K562 (cell line): ENCODE measurements around the gene PIKFYVE. TPM values are rescaled to one million over a fixed set of nuclear protein-coding genes. Genes with fewer than 3 reads are reported as not detected.

Experiments used
- ATAC-seq: fragments of 200-7000 bp; cut with Tn5 transposase; 3 replicates; pipeline ENCODE4 v1.9.1; 2020; ENCODE audit warnings: moderate library complexity
- BruUV-seq: library from RNA; stranded (reverse); fragments of 400-500 nt; replicated peaks from 2 replicates; lab custom pipeline; 2021; lab: Mats Ljungman, UMichigan
- CTCF ChIA-PET: fragments of 300-600 bp; formaldehyde crosslinking; extraction: SDS; loops from one replicate; lab custom pipeline; 2021; ENCODE audit warnings: low intra/inter-chr PET ratio; lab: Yijun Ruan, JAX
- POLR2A ChIA-PET: fragments of 300-600, 350-650 bp; sonication (Branson Sonifier 250); formaldehyde crosslinking; extraction: SDS; loops from one replicate; lab custom pipeline; 2021; ENCODE audit warnings: antibody characterized with exemption, inconsistent platforms; lab: Yijun Ruan, JAX
- DNase-seq, 4 experiments: peaks; one replicate each; pipeline versions ENCODE4 v3.0.0 to v3.0.0-alpha.2; 2011 to 2018; ENCODE audit warnings: low spot score in 3 of 4, mixed read lengths in 3 of 4; ENCODE audit errors: extremely low read depth in 1 of 4
- FAIRE-seq: peaks from 2 replicates; lab custom pipeline; 2011; peaks lifted over from hg19 to GRCh38; lab: Jason Lieb, UNC
- H2AFZ ChIP-seq: 2 replicates; pipeline ENCODE4 v1.6.0; 2011; ENCODE audit warnings: low read depth, low read length, control low read depth, inconsistent platforms
- H3K27ac ChIP-seq: fragments of 200-600 bp; 3 replicates; pipeline ENCODE4 v1.8.0; 2011; ENCODE audit warnings: low read depth, mild to moderate bottlenecking, control low read depth, inconsistent platforms, low read length, moderate library complexity, mixed read lengths; ENCODE audit errors: extremely low read depth
- H3K27me3 ChIP-seq, 2 experiments: fragments of 300-600 bp in 1 of 2; 2 replicates in 1 of 2; 3 replicates in 1 of 2; pipeline versions ENCODE4 v1.6.0 to v1.8.0; 2011; ENCODE audit warnings: inconsistent platforms in 2 of 2, low read length in 2 of 2, mild to moderate bottlenecking in 1 of 2, mixed read lengths in 1 of 2, moderate library complexity in 1 of 2; ENCODE audit not compliant: control insufficient read depth in 2 of 2, insufficient read depth in 2 of 2
- H3K36me3 ChIP-seq: fragments of 300-600 bp; 3 replicates; pipeline ENCODE4 v1.8.0; 2011; ENCODE audit warnings: mild to moderate bottlenecking, low read length, inconsistent platforms; ENCODE audit not compliant: control insufficient read depth, insufficient read depth
- H3K4me1 ChIP-seq, 2 experiments: fragments of 200-600 bp in 1 of 2; replicated peaks in 1 of 2; 2 replicates in 1 of 2; 3 replicates in 1 of 2; pipeline versions ENCODE4 v1.5.1 to v1.8.0; 2011; ENCODE audit warnings: inconsistent platforms in 2 of 2, low read length in 2 of 2, mild to moderate bottlenecking in 1 of 2, mixed read lengths in 1 of 2, moderate library complexity in 1 of 2; ENCODE audit not compliant: control insufficient read depth in 2 of 2, insufficient read depth in 2 of 2
- H3K4me2 ChIP-seq: 2 replicates; pipeline ENCODE4 v1.6.1; 2011; ENCODE audit warnings: low read length, control low read depth, inconsistent platforms, mixed read lengths; ENCODE audit not compliant: insufficient read depth
- H3K4me3 ChIP-seq: fragments of 200-600 bp; sonication (generic), shearing (Covaris generic); 2 replicates; pipeline ENCODE4 v1.5.1; 2016; ENCODE audit warnings: control low read depth, inconsistent platforms
- H3K79me2 ChIP-seq: fragments of 200-600 bp; 3 replicates; pipeline ENCODE4 v1.8.0; 2011; ENCODE audit warnings: low read length, inconsistent platforms; ENCODE audit not compliant: control insufficient read depth, insufficient read depth
- H3K9ac ChIP-seq, 2 experiments: 2 replicates each; pipeline versions ENCODE4 v1.6.0 to v1.6.1; 2011; ENCODE audit warnings: low read depth in 2 of 2, low read length in 2 of 2, control low read depth in 1 of 2, inconsistent platforms in 1 of 2, mild to moderate bottlenecking in 1 of 2, mixed read lengths in 1 of 2; ENCODE audit not compliant: insufficient read depth in 1 of 2
- H3K9me1 ChIP-seq: one replicate; pipeline ENCODE4 v1.6.0; 2011; ENCODE audit warnings: inconsistent platforms, mild to moderate bottlenecking, low read length, moderate library complexity; ENCODE audit not compliant: control insufficient read depth, insufficient read depth
- H3K9me3 ChIP-seq: replicated peaks from 2 replicates; pipeline ENCODE4 v1.5.1; 2011; ENCODE audit warnings: low read depth, low read length, inconsistent platforms; ENCODE audit not compliant: control insufficient read depth, insufficient read depth
- H4K20me1 ChIP-seq: replicated peaks from 2 replicates; pipeline ENCODE4 v1.6.1; 2011; ENCODE audit warnings: low read length, inconsistent platforms, mixed read lengths; ENCODE audit not compliant: control insufficient read depth, insufficient read depth
- ARID3A ChIP-seq: IDR thresholded peaks from 2 replicates; pipeline ENCODE4 v1.6.1; 2012; ENCODE audit warnings: low read depth, low read length, improper control_type of control experiment, borderline replicate concordance
- CC2D1A ChIP-seq: fragments of 450-650 bp; IDR thresholded peaks from 2 replicates; pipeline ENCODE4 v1.6.1; 2017; ENCODE audit warnings: mild to moderate bottlenecking
- E2F1 ChIP-seq: sonication (generic); formaldehyde crosslinking; IDR thresholded peaks from 2 replicates; pipeline ENCODE4 v1.8.1; 2023; ENCODE audit warnings: mild to moderate bottlenecking, missing genetic modification reagents, moderate library complexity
- HNRNPUL1 ChIP-seq: fragments of 200-400 bp; formaldehyde crosslinking; IDR thresholded peaks from 2 replicates; pipeline ENCODE4 v1.6.1; 2017; ENCODE audit warnings: low read length
- NFE2 ChIP-seq: IDR thresholded peaks from 2 replicates; pipeline ENCODE4 v1.6.1; 2014; ENCODE audit warnings: antibody characterized with exemption, low read depth
- NR2C2 ChIP-seq, 2 experiments: fragments of 200-800 bp in 1 of 2; sonication (Bioruptor generic) in 1 of 2; sonication (generic) in 1 of 2; formaldehyde crosslinking in 1 of 2; IDR thresholded peaks; 2 replicates each; pipeline versions ENCODE4 v1.6.1 to v1.8.0; 2016 to 2022; ENCODE audit warnings: mild to moderate bottlenecking in 1 of 2, missing compliant biosample characterization in 1 of 2, missing genetic modification characterization in 1 of 2, missing genetic modification reagents in 1 of 2
- SRSF3 ChIP-seq: fragments of 200-400 bp; formaldehyde crosslinking; IDR thresholded peaks from 2 replicates; pipeline ENCODE4 v1.6.1; 2016; ENCODE audit warnings: mild to moderate bottlenecking, low read length, moderate library complexity; ENCODE audit not compliant: insufficient read depth
- TRIM24 ChIP-seq, 2 experiments: fragments of 450-650 bp; IDR thresholded peaks; 2 replicates each; pipeline ENCODE4 v1.6.1; 2016
- ZNF695 ChIP-seq: fragments of 450-650 bp; formaldehyde crosslinking; IDR thresholded peaks from 2 replicates; pipeline ENCODE4 v1.4.0; 2020; ENCODE audit warnings: mild to moderate bottlenecking, moderate library complexity
- WGBS: fragments of 100-300 bp; shearing (Covaris generic); methylation state at CpG from one replicate; pipeline ENCODE4 v1.1.6; 2016; ENCODE audit warnings: low coverage, mixed read lengths; ENCODE audit not compliant: insufficient coverage; ENCODE audit errors: missing lambda C conversion rate; 5-methylcytosine and 5-hydroxymethylcytosine counted together
- in situ Hi-C: fragments of 300-500 bp; cut with MboI; formaldehyde crosslinking; loops from 4 replicates; pipeline ENCODE4 v1.15.0; 2018; ENCODE audit warnings: inconsistent platforms, mixed read lengths
- intact Hi-C: fragments of 100-400 bp; cut with micrococcal nuclease; formaldehyde crosslinking; loops from 2 replicates; pipeline ENCODE4 v1.14.2; 2022
- polyA plus RNA-seq, 8 experiments: library from polyadenylated mRNA; depleted of rRNA in 4 of 8; stranded (reverse) in 5 of 8; unstranded in 3 of 8; fragments of >200 nt; fragmentation: Nextera tagmentation in 2 of 8; fragmentation: Illumina TruSeq in 1 of 8; extraction: Ambion mirVana in 2 of 8; extraction: Trizol in 1 of 8; gene quantifications; 2 replicates each; pipeline versions ENCODE4 v1.2.1 to v1.2.3, GENCODE V29; 2011 to 2014; ENCODE audit warnings: inconsistent platforms in 1 of 8, missing spikeins in 1 of 8
- total RNA-seq, 7 experiments: library from RNA; depleted of rRNA in 6 of 7; stranded (reverse); fragments of >200 nt in 6 of 7; fragmentation: Illumina TruSeq in 2 of 7; extraction: Trizol in 2 of 7; gene quantifications; 2 replicates each; pipeline versions ENCODE4 v1.2.1 to v1.2.3, GENCODE V29; 2011 to 2021; ENCODE audit warnings: low replicate concordance in 1 of 7

Gene PIKFYVE
- total and polyA plus RNA-seq, 9 of the 15 experiments (the other 6 are each of a cell fraction or from before 2014, with no cell fraction given): 3.6 to 25.6 (median 16.7) TPM

- DNase-seq (no peak), ATAC-seq (peak; percentile 45), FAIRE-seq (peak; percentile 35)
- Histone ChIP-seq H3K27me3 (no peaks in the 10 kb centered on the region), H2AFZ (no peak overlapping the region), H3K36me3 (peaks cover 60% of the 10 kb centered on the region), H3K9me1 (no peaks in the 10 kb centered on the region), H3K9ac (no peak overlapping the region), H3K4me2 (no peak overlapping the region), H3K9me3 (no peaks in the 10 kb centered on the region), H3K79me2 (peaks cover 26% of the 10 kb centered on the region), H3K4me1 (peaks cover 3 to 7% of the 10 kb centered on the region in 2 experiments; a peak in 3 of 5 replicates), H4K20me1 (no peaks in the 10 kb centered on the region), H3K27ac (no peak overlapping the region), H3K4me3 (no peak overlapping the region)
- no peak for TF ChIP-seq ARID3A
- TF ChIP-seq NFE2: no peak
- TF ChIP-seq CC2D1A: no peak
- TF ChIP-seq HNRNPUL1: no peak
- TF ChIP-seq ZNF695 (CRISPR knock-in tag): no peak
- TF ChIP-seq SRSF3: no peak
- no peak for TF ChIP-seq NR2C2 (CRISPR knock-in tag; IDR thresholded peaks at IDR 0.05)
- no peak for TF ChIP-seq NR2C2 (tag; IDR thresholded peaks at IDR 0.05)
- TF ChIP-seq E2F1 (CRISPR knock-in tag): no peak
- TF ChIP-seq TRIM24 (IDR thresholded peaks at IDR 0.05): no peak
- intact Hi-C loops (no loop called here), in situ Hi-C loops (no loop called here)
- POLR2A ChIA-PET: no interaction called here
- WGBS: 61% methylated on average over 4 of the region's 4 CpGs
- BruUV-seq: no TSS peak
- CTCF ChIA-PET: no interaction called here
Observed at GRCh38 chr2:208294482-208295024, 28.5 kb downstream of the PIKFYVE start.
